Aorta (tissue), 5 donors: Measurements from ENCODE around the gene KLHL18. TPM values are rescaled to one million over a fixed set of nuclear protein-coding genes. Genes with fewer than 3 reads are reported as not detected.
"Not testable (repeated sequence)": the region's sequence is repeated elsewhere in the genome, so short reads cannot be mapped to it uniquely, and the experiment has no call there.

ENCODE experiments used
- ATAC-seq: fragments of 200-7000 bp; cut with Tn5 transposase; one replicate; pipeline ENCODE4 v1.9.1; 2022; ENCODE audit warnings: moderate library complexity; ENCODE audit not compliant: low FRiP score
- DNase-seq, 2 donors: peaks; one replicate each; pipeline ENCODE4 v3.0.0-alpha.2; 2020
- H3K27ac ChIP-seq, 2 donors: one replicate each; pipeline ENCODE4 v1.5.1; 2013; ENCODE audit warnings: low read length in 2 of 2, mild to moderate bottlenecking in 2 of 2, moderate library complexity in 2 of 2, control low read depth in 1 of 2, inconsistent platforms in 1 of 2, low read depth in 1 of 2
- H3K27me3 ChIP-seq, 2 donors: one replicate each; pipeline ENCODE4 v1.6.1; 2013; ENCODE audit warnings: control low read depth in 1 of 2, low read length in 1 of 2, mild to moderate bottlenecking in 1 of 2, moderate library complexity in 1 of 2; ENCODE audit not compliant: insufficient read depth in 2 of 2, control insufficient read depth in 1 of 2
- H3K36me3 ChIP-seq, 2 donors: one replicate each; pipeline ENCODE4 v1.6.1; 2013; ENCODE audit warnings: control low read depth in 1 of 2, low read length in 1 of 2, mild to moderate bottlenecking in 1 of 2; ENCODE audit not compliant: insufficient read depth in 2 of 2, control insufficient read depth in 1 of 2
- H3K4me1 ChIP-seq, 2 donors: one replicate each; pipeline ENCODE4 v1.6.1; 2013; ENCODE audit warnings: low read length in 2 of 2, control low read depth in 1 of 2, mild to moderate bottlenecking in 1 of 2, moderate library complexity in 1 of 2; ENCODE audit not compliant: insufficient read depth in 2 of 2, control insufficient read depth in 1 of 2
- H3K4me3 ChIP-seq, 2 donors: one replicate each; pipeline ENCODE4 v1.5.1; 2013; ENCODE audit warnings: low read length in 2 of 2, control low read depth in 1 of 2, mild to moderate bottlenecking in 1 of 2
- H3K9me3 ChIP-seq: one replicate; pipeline ENCODE4 v1.6.1; 2013; ENCODE audit warnings: mild to moderate bottlenecking, low read length; ENCODE audit not compliant: control insufficient read depth
- WGBS, 2 donors: extraction: QIAGEN DNeasy Blood & Tissue Kit; methylation state at CpG; one replicate each; pipeline ENCODE4 v1.1.7; 2013; 5-methylcytosine and 5-hydroxymethylcytosine counted together
- intact Hi-C, 2 donors: fragments of 100-400 bp; cut with DNase I; formaldehyde crosslinking; loops; one replicate each; pipeline versions ENCODE4 v1.14.2 to v1.15.0; 2022
- polyA plus RNA-seq, 2 donors: library from polyadenylated mRNA; stranded (reverse); fragments of 200-250 nt; gene quantifications; one replicate each; pipeline ENCODE4 v1.2.3, GENCODE V29; 2013
- total RNA-seq, 2 donors: library from RNA; stranded (reverse); fragmentation: NEBNext Ultra II Directional; extraction: Animal tissue kit (Norgen Biotek cat#: 25700); gene quantifications; one replicate each; pipeline ENCODE4 v1.2.1, GENCODE V29; 2021
- donor health status: healthy with polysubstance abuse.
- donor health status: Bipolar disorder and iron deficiency.
- donor health status: DM: no; HTN: no; CAD: no.
- donor health status: DM: no; HTN: no; CAD: no.
- donor health status: DM: yes; HTN: yes; CAD: no.

The KLHL18 gene
- total and polyA plus RNA-seq, 4 donors, result 9.0 to 26.7 (median 21.6) TPM

- no peaks in the 10 kb centered on the region for H3K36me3 ChIP-seq
- H3K27ac ChIP-seq, result no peak overlapping the region
- intact Hi-C loops, result no loop called here
- H3K4me1 ChIP-seq, result no peaks in the 10 kb centered on the region
- DNase-seq, result peak in 1 of 2 donors; percentile 58
- WGBS, 2 donors, result 84 to 87% methylated on average over 7 of the region's 7 CpGs
- H3K4me3 ChIP-seq, result no peak overlapping the region
- H3K27me3 ChIP-seq, result no peaks in the 10 kb centered on the region
- no peaks in the 10 kb centered on the region for H3K9me3 ChIP-seq
- ATAC-seq, result no peak
These were observed 32.3 kb upstream of the KLHL18 start for GRCh38 chr3:47250309-47251060.

- H3K27me3 ChIP-seq, H3K4me1 ChIP-seq, H3K9me3 ChIP-seq, DNase-seq, H3K4me3 ChIP-seq, ATAC-seq, H3K27ac ChIP-seq, intact Hi-C loops, H3K36me3 ChIP-seq: not testable (repeated sequence)
- WGBS, 2 donors, result 54 to 55% methylated on average over 3 of the region's 3 CpGs
These were observed 31.7 kb upstream of the KLHL18 start for GRCh38 chr3:47251085-47251484.

- intact Hi-C loops, result no loop called here
- DNase-seq (no peak), ATAC-seq (no peak)
- 61 to 70% methylated on average over 5 of the region's 5 CpGs for WGBS, 2 donors
- no peaks in the 10 kb centered on the region for H3K4me1 ChIP-seq
- H3K9me3 ChIP-seq, result no peaks in the 10 kb centered on the region
- H3K27ac ChIP-seq, result no peak overlapping the region
- H3K27me3 ChIP-seq, result no peaks in the 10 kb centered on the region
- H3K4me3 ChIP-seq, result no peak overlapping the region
- no peaks in the 10 kb centered on the region for H3K36me3 ChIP-seq
These were observed 31.1 kb upstream of the KLHL18 start for GRCh38 chr3:47251689-47252088.

GRCh38 chr3:47256331-47256730 is 26.4 kb upstream of the KLHL18 start:
- 81 to 87% methylated on average over 15 to 25 of the region's 25 CpGs for WGBS, 2 donors
- DNase-seq, ATAC-seq, H3K36me3 ChIP-seq, H3K4me3 ChIP-seq, H3K27me3 ChIP-seq, H3K9me3 ChIP-seq, H3K27ac ChIP-seq, H3K4me1 ChIP-seq, intact Hi-C loops: not testable (repeated sequence)

GRCh38 chr3:47259114-47259513 is 23.6 kb upstream of the KLHL18 start:
- intact Hi-C loops, result no loop called here

GRCh38 chr3:47260605-47261004 is 22.1 kb upstream of the KLHL18 start:
- 87 to 92% methylated on average over 4 of the region's 4 CpGs for WGBS, 2 donors
- Histone ChIP-seq H3K9me3 (no peaks in the 10 kb centered on the region), H3K27ac (no peak overlapping the region), H3K4me3 (no peak overlapping the region), H3K4me1 (no peaks in the 10 kb centered on the region), H3K36me3 (no peaks in the 10 kb centered on the region), H3K27me3 (no peaks in the 10 kb centered on the region)
- DNase-seq (peak in 1 of 2 donors; percentile 16), ATAC-seq (no peak)
- intact Hi-C loops, result no loop called here

More at GRCh38 chr3:47259114-47259513, 23.6 kb upstream of the KLHL18 start:
- H3K4me1 ChIP-seq, result no peaks in the 10 kb centered on the region
- ATAC-seq, result no peak
- 83 to 91% methylated on average over 3 of the region's 3 CpGs for WGBS, 2 donors
- H3K4me3 ChIP-seq, result no peak overlapping the region
- H3K27ac ChIP-seq, result no peak overlapping the region
- H3K36me3 ChIP-seq, result no peaks in the 10 kb centered on the region
- H3K27me3 ChIP-seq, result no peaks in the 10 kb centered on the region
- no peaks in the 10 kb centered on the region for H3K9me3 ChIP-seq
- peak in 1 of 2 donors; percentile 9 for DNase-seq

GRCh38 chr3:47261301-47261700 is 21.4 kb upstream of the KLHL18 start:
- H3K27ac ChIP-seq, result no peak overlapping the region
- DNase-seq (peak in 1 of 2 donors; percentile 26), ATAC-seq (no peak)
- no peaks in the 10 kb centered on the region for H3K9me3 ChIP-seq
- no peaks in the 10 kb centered on the region for H3K27me3 ChIP-seq
- no peak overlapping the region for H3K4me3 ChIP-seq
- H3K4me1 ChIP-seq, result no peaks in the 10 kb centered on the region
- WGBS, 2 donors, result 84 to 86% methylated on average over 3 of the region's 3 CpGs
- H3K36me3 ChIP-seq, result no peaks in the 10 kb centered on the region
- intact Hi-C loops, result no loop called here

- 95 to 100% methylated on average over 1 of the region's 1 CpG for WGBS, 2 donors
- DNase-seq, result no peak
- intact Hi-C loops, result no loop called here
- Histone ChIP-seq H3K4me1 (no peaks in the 10 kb centered on the region), H3K36me3 (no peaks in the 10 kb centered on the region), H3K4me3 (no peak overlapping the region), H3K27ac (no peak overlapping the region), H3K27me3 (no peaks in the 10 kb centered on the region), H3K9me3 (no peaks in the 10 kb centered on the region)
- ATAC-seq, result no peak
These were observed 17.7 kb upstream of the KLHL18 start for GRCh38 chr3:47265008-47265407.

- 96 to 97% methylated on average over 10 of the region's 10 CpGs for WGBS, 2 donors
These were observed 16.9 kb upstream of the KLHL18 start for GRCh38 chr3:47265725-47266428.

More at GRCh38 chr3:47265725-47266428, 16.9 kb upstream of the KLHL18 start:
- intact Hi-C loops, result no loop called here
- DNase-seq (no peak), ATAC-seq (no peak)
- no peaks in the 10 kb centered on the region for H3K36me3 ChIP-seq
- no peaks in the 10 kb centered on the region for H3K4me1 ChIP-seq
- no peak overlapping the region for H3K27ac ChIP-seq
- no peaks in the 10 kb centered on the region for H3K27me3 ChIP-seq
- H3K4me3 ChIP-seq, result no peak overlapping the region
- no peaks in the 10 kb centered on the region for H3K9me3 ChIP-seq
